Tibial artery (tissue), 4 donors: ENCODE data around the gene DLX4.

Experiments used
- DNase-seq, 2 donors: peaks; one replicate each; pipeline ENCODE4 v3.0.0-alpha.2; 2019
- H3K27ac ChIP-seq, 2 donors: fragments of 200-600 bp; sonication (generic) in 1 of 2; 1 replicate in 1 of 2; 2 replicates in 1 of 2; pipeline ENCODE4 v1.5.1; 2018 to 2019; ENCODE audit warnings: mild to moderate bottlenecking in 1 of 2
- H3K27me3 ChIP-seq, 2 donors: fragments of 200-600 bp; sonication (generic) in 1 of 2; one replicate each; pipeline versions ENCODE4 v1.5.1 to v1.6.0; 2016 to 2019
- H3K36me3 ChIP-seq, 3 donors: fragments of 200-600 bp; sonication (generic) in 2 of 3; one replicate each; pipeline ENCODE4 v1.5.1; 2016 to 2019; ENCODE audit warnings: mild to moderate bottlenecking in 2 of 3
- H3K4me1 ChIP-seq, 4 donors: fragments of 200-600 bp; sonication (generic) in 2 of 4; 1 replicate in 3 of 4; 2 replicates in 1 of 4; pipeline ENCODE4 v1.5.1; 2016 to 2019
- H3K4me3 ChIP-seq, 2 donors: fragments of 200-600 bp; sonication (generic) in 1 of 2; 1 replicate in 1 of 2; 2 replicates in 1 of 2; pipeline ENCODE4 v1.5.1; 2018 to 2019; ENCODE audit warnings: mild to moderate bottlenecking in 2 of 2
- H3K9me3 ChIP-seq, 3 donors: fragments of 200-600 bp; sonication (generic) in 1 of 3; one replicate each; pipeline ENCODE4 v1.5.1; 2016 to 2019
- intact Hi-C: fragments of 100-400 bp; cut with DNase I; formaldehyde crosslinking; loops from one replicate; pipeline ENCODE4 v1.15.0; 2023; ENCODE audit warnings: low total_unique reads
- TF ChIP-seq, protein P1 (sequence below), 2 experiments: fragments of 200-600 bp in 1 of 2; fragments of 450-650 bp in 1 of 2; IDR thresholded peaks; one replicate each; pipeline ENCODE4 v1.5.1; 2017 to 2019; ENCODE audit warnings: antibody characterized with exemption in 2 of 2, mild to moderate bottlenecking in 1 of 2, moderate library complexity in 1 of 2

The DLX4 gene

DNA sequence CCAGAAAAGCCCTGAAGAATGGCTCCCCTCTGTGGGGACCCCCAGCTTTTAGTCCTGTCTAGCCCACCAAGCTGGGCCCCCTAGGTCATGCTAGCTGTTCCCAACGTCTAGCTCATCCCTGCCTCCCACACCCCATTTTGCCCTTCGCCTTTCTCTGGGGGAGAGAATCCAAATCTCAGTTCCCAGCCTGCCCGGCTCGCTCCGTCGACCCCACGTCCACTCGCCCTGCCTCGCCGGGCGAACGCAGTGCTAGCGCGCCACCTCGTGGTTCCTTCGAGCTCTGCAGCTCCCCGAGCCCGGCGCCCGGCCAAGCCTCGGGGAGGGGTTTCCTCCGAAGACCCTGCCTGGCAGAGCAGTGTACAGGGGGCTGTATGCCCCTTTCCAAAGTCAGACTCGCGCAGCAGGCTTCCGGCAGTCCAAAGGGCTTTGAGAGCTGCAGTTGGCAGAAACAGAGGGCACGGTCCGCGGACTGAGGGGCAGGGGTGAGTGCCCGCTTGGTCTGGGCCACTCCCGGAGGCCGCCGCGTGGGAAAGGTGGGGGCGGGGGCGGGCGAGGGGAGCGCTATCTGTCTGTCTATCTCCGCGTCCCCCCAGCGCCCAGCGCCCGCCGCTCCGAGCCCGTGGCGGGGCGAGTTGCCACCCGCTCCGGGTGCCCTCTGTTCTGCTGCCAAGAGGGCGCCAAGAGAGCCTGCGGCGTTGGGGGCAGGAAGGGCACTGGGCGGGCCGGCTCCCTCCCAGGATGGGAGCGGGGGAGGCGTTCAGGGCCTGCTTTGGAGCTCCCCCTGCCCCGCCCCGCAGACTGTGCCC is 27.7 kb downstream of the DLX4 start:
- intact Hi-C loops: loop anchor here (1.0 to 10.0 kb wide), 3 partner anchors 116 to 432 kb away; no protein-coding TSS in a partner anchor
- peak in 1 of 2 donors; percentile 69 for DNase-seq
- no peaks in the 10 kb centered on the region for H3K9me3 ChIP-seq
- no peak overlapping the region for H3K27ac ChIP-seq
- peaks cover 4 to 89% of the 10 kb centered on the region in 2 donors for H3K27me3 ChIP-seq
- peaks cover 0 to 44% (median 34%) of the 10 kb centered on the region in 4 donors for H3K4me1 ChIP-seq
- H3K4me3 ChIP-seq: peak overlapping the region in 1 of 2 donors; percentile 40
- TF ChIP-seq, protein P1, sequence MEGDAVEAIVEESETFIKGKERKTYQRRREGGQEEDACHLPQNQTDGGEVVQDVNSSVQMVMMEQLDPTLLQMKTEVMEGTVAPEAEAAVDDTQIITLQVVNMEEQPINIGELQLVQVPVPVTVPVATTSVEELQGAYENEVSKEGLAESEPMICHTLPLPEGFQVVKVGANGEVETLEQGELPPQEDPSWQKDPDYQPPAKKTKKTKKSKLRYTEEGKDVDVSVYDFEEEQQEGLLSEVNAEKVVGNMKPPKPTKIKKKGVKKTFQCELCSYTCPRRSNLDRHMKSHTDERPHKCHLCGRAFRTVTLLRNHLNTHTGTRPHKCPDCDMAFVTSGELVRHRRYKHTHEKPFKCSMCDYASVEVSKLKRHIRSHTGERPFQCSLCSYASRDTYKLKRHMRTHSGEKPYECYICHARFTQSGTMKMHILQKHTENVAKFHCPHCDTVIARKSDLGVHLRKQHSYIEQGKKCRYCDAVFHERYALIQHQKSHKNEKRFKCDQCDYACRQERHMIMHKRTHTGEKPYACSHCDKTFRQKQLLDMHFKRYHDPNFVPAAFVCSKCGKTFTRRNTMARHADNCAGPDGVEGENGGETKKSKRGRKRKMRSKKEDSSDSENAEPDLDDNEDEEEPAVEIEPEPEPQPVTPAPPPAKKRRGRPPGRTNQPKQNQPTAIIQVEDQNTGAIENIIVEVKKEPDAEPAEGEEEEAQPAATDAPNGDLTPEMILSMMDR (IDR thresholded peaks at IDR 0.05): peak; percentile 96 to 99
- no peaks in the 10 kb centered on the region for H3K36me3 ChIP-seq

DNA sequence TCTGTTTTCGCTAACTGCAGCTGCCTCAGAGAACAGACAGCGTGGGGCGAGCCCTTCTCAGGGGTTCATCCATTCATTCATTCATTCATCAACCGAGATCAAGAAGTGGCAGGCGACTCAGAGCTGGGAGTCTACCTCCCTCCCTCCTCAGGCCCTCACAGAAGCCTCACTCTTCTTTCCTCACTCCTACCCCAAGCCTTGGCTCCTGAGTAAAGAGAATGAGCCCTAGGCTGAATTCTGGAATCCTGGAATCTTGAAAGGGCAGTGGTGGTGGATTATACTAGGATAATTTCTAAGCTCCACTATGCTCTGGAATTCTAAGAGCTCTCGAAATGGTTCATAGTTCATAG is 28.3 kb downstream of the DLX4 start:
- no peak overlapping the region for H3K27ac ChIP-seq
- peaks cover 0 to 44% (median 34%) of the 10 kb centered on the region in 4 donors for H3K4me1 ChIP-seq
- intact Hi-C loops: loop anchor here (1.0 to 10.0 kb wide), 3 partner anchors 116 to 432 kb away; no protein-coding TSS in a partner anchor
- no peaks in the 10 kb centered on the region for H3K36me3 ChIP-seq
- no peak overlapping the region for H3K4me3 ChIP-seq
- H3K27me3 ChIP-seq: peaks cover 4 to 85% of the 10 kb centered on the region in 2 donors
- no peaks in the 10 kb centered on the region for H3K9me3 ChIP-seq
- TF ChIP-seq, protein P1 (IDR thresholded peaks at IDR 0.05): no peak
- no peak for DNase-seq

GRCh38 chr17:49997773-49998703 is 29.0 kb downstream of the DLX4 start:
- H3K9me3 ChIP-seq: no peaks in the 10 kb centered on the region
- peaks cover 0 to 42% (median 32%) of the 10 kb centered on the region in 4 donors for H3K4me1 ChIP-seq
- H3K27me3 ChIP-seq: peaks cover 4 to 83% of the 10 kb centered on the region in 2 donors
- intact Hi-C loops: loop anchor here (1.0 to 10.0 kb wide), 4 partner anchors 46 to 433 kb away; no protein-coding TSS in a partner anchor
- H3K27ac ChIP-seq: no peak overlapping the region
- TF ChIP-seq, protein P1 (IDR thresholded peaks at IDR 0.05): peak; percentile 90 to 91
- H3K4me3 ChIP-seq: no peak overlapping the region
- DNase-seq: peak; percentile 50 to 81
- H3K36me3 ChIP-seq: no peaks in the 10 kb centered on the region

GRCh38 chr17:49998836-49999511 is 30.0 kb downstream of the DLX4 start:
- H3K27me3 ChIP-seq: peaks cover 4 to 84% of the 10 kb centered on the region in 2 donors
- no peak overlapping the region for H3K4me3 ChIP-seq
- TF ChIP-seq, protein P1 (IDR thresholded peaks at IDR 0.05): no peak
- H3K4me1 ChIP-seq: peaks cover 0 to 33% (median 24%) of the 10 kb centered on the region in 4 donors
- no peaks in the 10 kb centered on the region for H3K9me3 ChIP-seq
- no peaks in the 10 kb centered on the region for H3K36me3 ChIP-seq
- H3K27ac ChIP-seq: no peak overlapping the region
- peak in 1 of 2 donors; percentile 48 for DNase-seq
- intact Hi-C loops: loop anchor here (1.0 to 10.0 kb wide), 2 partner anchors 47 to 434 kb away; no protein-coding TSS in a partner anchor

GRCh38 chr17:50003911-50004310 is 34.9 kb downstream of the DLX4 start:
- H3K36me3 ChIP-seq: no peaks in the 10 kb centered on the region

More at GRCh38 chr17:50003911-50004310, 34.9 kb downstream of the DLX4 start:
- TF ChIP-seq, protein P1 (IDR thresholded peaks at IDR 0.05): no peak
- Histone ChIP-seq H3K4me1 (no peaks in the 10 kb centered on the region), H3K4me3 (no peak overlapping the region), H3K27me3 (peaks cover 0 to 53% of the 10 kb centered on the region in 2 donors), H3K27ac (no peak overlapping the region), H3K9me3 (peaks cover 0 to 5% (median 3%) of the 10 kb centered on the region in 3 donors)
- intact Hi-C loops: no loop called here
- DNase-seq: peak in 1 of 2 donors; percentile 28
